Right lobe of liver (tissue), 6 donors: ENCODE measurements around the gene HDAC11. TPM values are rescaled to one million over a fixed set of nuclear protein-coding genes. Genes with fewer than 3 reads are reported as not detected.
"Not testable (repeated sequence)": the region's sequence is repeated elsewhere in the genome, so short reads cannot be mapped to it uniquely, and the experiment has no call there.

Source experiments
- ATAC-seq, 4 donors: fragments of 200-7000 bp; cut with Tn5 transposase; one replicate each; pipeline ENCODE4 v1.9.1; 2020; ENCODE audit warnings: mild to moderate bottlenecking in 4 of 4, moderate library complexity in 4 of 4
- DNase-seq, 3 donors: peaks; one replicate each; pipeline ENCODE4 v3.0.0-alpha.2; 2020
- H3K27ac ChIP-seq, 3 donors: fragments of 200-600 bp; one replicate each; pipeline ENCODE4 v1.8.0; 2022
- H3K27me3 ChIP-seq, 2 donors: fragments of 200-600 bp; one replicate each; pipeline ENCODE4 v1.8.0; 2022
- H3K36me3 ChIP-seq, 4 donors: fragments of 200-600 bp; sonication (generic) in 1 of 4; one replicate each; pipeline versions ENCODE4 v1.5.1 to v1.8.0; 2017 to 2022; ENCODE audit warnings: control low read depth in 1 of 4
- H3K4me1 ChIP-seq, 4 donors: fragments of 200-600 bp; sonication (generic) in 1 of 4; one replicate each; pipeline versions ENCODE4 v1.5.1 to v1.8.0; 2017 to 2022; ENCODE audit warnings: control low read depth in 1 of 4
- H3K4me3 ChIP-seq, 3 donors: fragments of 200-600 bp; one replicate each; pipeline ENCODE4 v1.8.0; 2022
- H3K9me3 ChIP-seq, 4 donors: fragments of 200-600 bp; sonication (generic) in 1 of 4; one replicate each; pipeline versions ENCODE4 v1.5.1 to v1.8.0; 2017 to 2022; ENCODE audit warnings: control low read depth in 1 of 4
- POLR2A ChIP-seq: fragments of 450-650 bp; IDR thresholded peaks from one replicate; pipeline ENCODE4 v1.6.1; 2017; ENCODE audit warnings: antibody characterized with exemption, mild to moderate bottlenecking
- WGBS: methylation state at CpG from one replicate; pipeline ENCODE4 v1.1.6; 2018; ENCODE audit warnings: low coverage, low lambda C conversion rate; ENCODE audit not compliant: insufficient coverage; ENCODE audit errors: missing lambda C conversion rate; 5-methylcytosine and 5-hydroxymethylcytosine counted together
- intact Hi-C, 2 donors: fragments of 100-400 bp; cut with DNase I; formaldehyde crosslinking; loops; one replicate each; pipeline versions ENCODE4 v1.11.2 to v1.14.1; 2022
- total RNA-seq, 6 experiments: library from RNA; depleted of rRNA in 2 of 6; stranded (reverse); fragments of >200 nt in 2 of 6; fragmentation: NEBNext Ultra II Directional in 3 of 6; extraction: Animal tissue kit (Norgen Biotek cat#: 25700) in 3 of 6; gene quantifications; one replicate each; pipeline versions ENCODE4 v1.1.0 to v1.2.4, GENCODE V29; 2016 to 2023
- TF ChIP-seq, protein P1 (sequence below), 4 donors: fragments of 200-600 bp in 3 of 4; fragments of 450-650 bp in 1 of 4; IDR thresholded peaks; one replicate each; pipeline versions ENCODE4 v1.5.1 to v1.8.0; 2016 to 2022; ENCODE audit warnings: antibody characterized with exemption in 4 of 4, mild to moderate bottlenecking in 2 of 4
- donor health status: DM: no; HTN: yes; CAD: no.
- donor health status: DM: no; HTN: no; CAD: no.
- donor health status: DM: no; HTN: no; CAD: no.
- donor health status: DM: no; HTN: yes; CAD: no.
- donor health status: DM: no; HTN: yes; CAD: no.

The HDAC11 gene
- total RNA-seq, 6 experiments from 2014 or later = 2.2 to 10.8 (median 5.0) TPM

DNA sequence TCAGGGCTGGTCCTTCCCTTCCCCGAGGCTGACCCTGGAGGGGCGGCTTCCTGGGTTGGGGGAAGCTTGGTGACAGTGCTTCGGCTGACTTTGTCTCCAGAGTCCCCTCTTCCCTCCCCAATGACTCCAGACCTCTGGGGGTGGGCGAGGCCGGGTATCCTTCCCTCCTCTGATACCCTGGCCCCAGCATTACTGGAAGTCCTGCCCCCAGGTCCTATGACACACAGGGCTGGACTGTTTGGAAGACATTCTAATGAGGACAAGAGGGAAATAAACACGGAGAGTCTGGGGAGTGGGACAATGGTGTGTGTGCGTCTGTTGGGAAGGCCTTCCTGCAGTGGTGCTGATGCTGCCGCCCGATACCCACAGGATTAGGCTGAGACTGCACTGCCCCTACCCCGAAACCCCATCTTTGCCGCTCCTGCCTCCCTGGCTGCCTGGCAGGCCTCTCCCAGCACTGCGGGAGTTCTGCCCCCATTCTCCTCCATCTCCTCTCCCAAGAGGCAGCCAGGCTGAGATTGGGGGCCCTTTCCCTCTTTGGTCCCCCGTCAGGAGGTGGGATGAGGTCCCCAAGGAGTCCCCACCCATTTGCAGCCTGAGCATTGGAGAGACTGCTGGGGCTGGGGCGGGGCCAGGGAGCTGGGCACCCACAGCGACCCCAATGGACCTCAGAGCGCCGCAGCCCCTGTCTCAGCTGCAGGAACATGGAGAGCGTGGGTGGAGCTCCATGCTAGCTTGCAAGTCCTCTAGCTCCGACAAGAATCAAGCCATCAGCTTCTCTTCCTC is 39.1 kb downstream of the HDAC11 start:
- Histone ChIP-seq H3K36me3 (no peaks in the 10 kb centered on the region), H3K9me3 (no peaks in the 10 kb centered on the region), H3K27me3 (peaks cover 0 to 38% of the 10 kb centered on the region in 2 donors), H3K4me3 (no peak overlapping the region), H3K27ac (no peak overlapping the region), H3K4me1 (peaks cover 0 to 3% (median 0%) of the 10 kb centered on the region in 4 donors)
- 52% methylated on average over 3 of the region's 19 CpGs for WGBS
- TF ChIP-seq, protein P1, sequence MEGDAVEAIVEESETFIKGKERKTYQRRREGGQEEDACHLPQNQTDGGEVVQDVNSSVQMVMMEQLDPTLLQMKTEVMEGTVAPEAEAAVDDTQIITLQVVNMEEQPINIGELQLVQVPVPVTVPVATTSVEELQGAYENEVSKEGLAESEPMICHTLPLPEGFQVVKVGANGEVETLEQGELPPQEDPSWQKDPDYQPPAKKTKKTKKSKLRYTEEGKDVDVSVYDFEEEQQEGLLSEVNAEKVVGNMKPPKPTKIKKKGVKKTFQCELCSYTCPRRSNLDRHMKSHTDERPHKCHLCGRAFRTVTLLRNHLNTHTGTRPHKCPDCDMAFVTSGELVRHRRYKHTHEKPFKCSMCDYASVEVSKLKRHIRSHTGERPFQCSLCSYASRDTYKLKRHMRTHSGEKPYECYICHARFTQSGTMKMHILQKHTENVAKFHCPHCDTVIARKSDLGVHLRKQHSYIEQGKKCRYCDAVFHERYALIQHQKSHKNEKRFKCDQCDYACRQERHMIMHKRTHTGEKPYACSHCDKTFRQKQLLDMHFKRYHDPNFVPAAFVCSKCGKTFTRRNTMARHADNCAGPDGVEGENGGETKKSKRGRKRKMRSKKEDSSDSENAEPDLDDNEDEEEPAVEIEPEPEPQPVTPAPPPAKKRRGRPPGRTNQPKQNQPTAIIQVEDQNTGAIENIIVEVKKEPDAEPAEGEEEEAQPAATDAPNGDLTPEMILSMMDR (IDR thresholded peaks at IDR 0.05) = no peak
- TF ChIP-seq POLR2A = no peak
- DNase-seq = no peak
- intact Hi-C loops = no loop called here
- no peak for ATAC-seq

DNA sequence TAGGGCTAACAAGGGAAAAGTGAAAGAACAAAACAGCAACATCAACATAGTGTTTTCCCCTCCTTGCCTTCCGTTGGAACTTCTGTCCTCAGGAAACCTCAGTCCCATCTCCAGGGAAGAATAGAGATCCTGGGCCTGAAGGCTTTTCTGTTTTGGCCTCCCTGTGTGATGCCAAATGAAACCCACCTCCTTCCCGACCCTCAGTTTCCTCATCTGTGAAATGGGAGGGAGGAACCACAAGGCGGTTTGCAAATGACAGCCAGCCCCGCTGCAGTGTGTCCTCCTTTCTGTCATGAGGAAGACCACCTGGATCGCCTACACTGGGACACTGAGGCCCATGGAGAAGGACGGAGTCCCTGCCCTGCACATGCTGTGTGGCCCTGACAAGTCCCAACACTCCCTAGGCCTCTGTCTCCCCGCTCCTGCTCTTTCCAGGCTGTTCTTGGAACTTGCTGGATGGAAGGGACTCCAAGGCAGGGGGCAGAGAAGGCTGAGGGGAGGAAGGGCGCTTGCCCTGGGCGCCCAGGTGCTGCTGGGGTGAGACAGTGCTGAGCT is 40.3 kb downstream of the HDAC11 start:
- Histone ChIP-seq H3K27me3 (peaks cover 0 to 39% of the 10 kb centered on the region in 2 donors), H3K36me3 (no peaks in the 10 kb centered on the region), H3K4me1 (peaks cover 0 to 13% (median 3%) of the 10 kb centered on the region in 4 donors), H3K4me3 (no peak overlapping the region), H3K27ac (no peak overlapping the region), H3K9me3 (no peaks in the 10 kb centered on the region)
- TF ChIP-seq POLR2A = no peak
- TF ChIP-seq, protein P1 (IDR thresholded peaks at IDR 0.05) = no peak
- ATAC-seq = no peak
- no peak for DNase-seq
- 39% methylated on average over 2 of the region's 9 CpGs for WGBS
- intact Hi-C loops = no loop called here

DNA sequence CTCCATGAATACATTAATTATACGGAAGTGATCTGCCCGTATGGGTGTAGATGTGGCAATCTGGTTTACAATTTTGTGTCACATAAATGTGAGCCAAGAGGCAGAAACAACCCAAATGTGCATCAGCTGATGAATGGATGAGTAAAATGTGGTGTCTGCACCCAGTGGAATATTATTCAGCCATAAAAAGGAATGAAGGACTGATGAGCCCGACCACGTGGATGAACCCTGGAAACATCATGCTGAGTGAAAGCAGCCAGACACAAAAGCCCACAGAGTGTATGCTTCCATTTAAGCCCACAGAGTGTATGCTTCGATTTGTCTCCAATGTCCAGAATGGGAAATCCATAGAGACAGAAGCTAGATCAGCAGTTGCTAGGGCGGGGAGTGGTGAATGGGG is 41.2 kb downstream of the HDAC11 start:
- H3K4me3 ChIP-seq = no peak overlapping the region
- WGBS = 62% methylated on average over 6 of the region's 6 CpGs
- DNase-seq = no peak
- peaks cover 0 to 13% (median 3%) of the 10 kb centered on the region in 4 donors for H3K4me1 ChIP-seq
- H3K27me3 ChIP-seq = peaks cover 0 to 42% of the 10 kb centered on the region in 2 donors
- ATAC-seq = no peak
- H3K36me3 ChIP-seq = no peaks in the 10 kb centered on the region
- TF ChIP-seq, protein P1 (IDR thresholded peaks at IDR 0.05) = no peak
- TF ChIP-seq POLR2A = no peak
- no peaks in the 10 kb centered on the region for H3K9me3 ChIP-seq
- no peak overlapping the region for H3K27ac ChIP-seq
- intact Hi-C loops = no loop called here

DNA sequence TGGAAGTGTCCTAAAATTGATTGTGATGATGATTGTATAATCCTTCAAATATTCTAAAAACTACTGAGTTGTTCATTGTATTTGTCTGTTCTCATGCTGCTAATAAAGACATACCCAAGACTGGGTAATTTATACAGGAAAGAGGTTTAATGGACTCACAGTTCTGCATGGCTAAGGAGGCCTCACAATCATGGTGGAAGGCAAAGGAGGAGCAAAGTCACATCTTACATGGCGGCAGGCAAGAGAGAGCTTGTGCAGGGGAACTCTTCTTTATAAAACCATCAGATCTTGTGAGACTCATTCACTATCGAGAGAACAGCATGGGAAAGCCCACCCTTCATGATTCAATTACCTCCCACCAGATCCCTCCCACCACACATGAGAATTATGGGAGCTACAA is 41.6 kb downstream of the HDAC11 start:
- intact Hi-C loops, H3K4me3 ChIP-seq, H3K27ac ChIP-seq, H3K36me3 ChIP-seq, DNase-seq, ATAC-seq, H3K9me3 ChIP-seq: not testable (repeated sequence)
- Histone ChIP-seq H3K4me1 (peaks cover 0 to 13% (median 3%) of the 10 kb centered on the region in 4 donors), H3K27me3 (peaks cover 0 to 42% of the 10 kb centered on the region in 2 donors)
- WGBS = 80% methylated on average over 2 of the region's 2 CpGs

DNA sequence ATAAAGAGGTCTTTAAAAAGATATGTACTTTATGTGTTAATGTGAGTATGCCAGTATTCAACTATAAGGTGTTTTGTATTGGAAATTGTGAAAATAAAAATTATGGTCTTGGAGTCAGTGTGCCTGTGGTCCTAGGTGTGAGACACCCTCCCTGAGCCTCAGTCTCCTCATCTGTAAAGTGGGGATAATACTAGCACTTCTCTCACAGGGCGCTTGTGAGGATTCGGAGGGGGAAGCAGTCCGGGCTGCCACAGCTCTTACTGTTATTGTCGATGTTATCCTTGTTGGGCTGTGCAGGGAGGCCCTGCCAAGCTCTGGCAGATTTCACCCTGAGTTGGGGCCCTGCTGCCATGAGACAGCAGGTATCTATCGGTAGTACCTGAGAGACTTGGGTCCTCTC is 42.1 kb downstream of the HDAC11 start:
- no peak overlapping the region for H3K4me3 ChIP-seq
- no peak for ATAC-seq
- H3K27me3 ChIP-seq = peaks cover 0 to 42% of the 10 kb centered on the region in 2 donors
- peaks cover 0 to 13% (median 3%) of the 10 kb centered on the region in 4 donors for H3K4me1 ChIP-seq
- no peak for TF ChIP-seq POLR2A
- TF ChIP-seq, protein P1 (IDR thresholded peaks at IDR 0.05) = no peak
- no peaks in the 10 kb centered on the region for H3K36me3 ChIP-seq
- H3K27ac ChIP-seq = no peak overlapping the region
- DNase-seq = no peak
- intact Hi-C loops = no loop called here
- 82% methylated on average over 3 of the region's 5 CpGs for WGBS
- H3K9me3 ChIP-seq = no peaks in the 10 kb centered on the region
